Hippocampal formation (tissue), 2 donors: ENCODE measurements around the gene PCDHA7.
"Not testable (repeated sequence)": the region's sequence is repeated elsewhere in the genome, so short reads cannot be mapped to it uniquely, and the experiment has no call there.

ENCODE experiments used
- DNase-seq, 2 donors: peaks; one replicate each; lab custom pipeline; 2025; lab: John Stamatoyannopoulos, UW

Gene PCDHA7

DNA sequence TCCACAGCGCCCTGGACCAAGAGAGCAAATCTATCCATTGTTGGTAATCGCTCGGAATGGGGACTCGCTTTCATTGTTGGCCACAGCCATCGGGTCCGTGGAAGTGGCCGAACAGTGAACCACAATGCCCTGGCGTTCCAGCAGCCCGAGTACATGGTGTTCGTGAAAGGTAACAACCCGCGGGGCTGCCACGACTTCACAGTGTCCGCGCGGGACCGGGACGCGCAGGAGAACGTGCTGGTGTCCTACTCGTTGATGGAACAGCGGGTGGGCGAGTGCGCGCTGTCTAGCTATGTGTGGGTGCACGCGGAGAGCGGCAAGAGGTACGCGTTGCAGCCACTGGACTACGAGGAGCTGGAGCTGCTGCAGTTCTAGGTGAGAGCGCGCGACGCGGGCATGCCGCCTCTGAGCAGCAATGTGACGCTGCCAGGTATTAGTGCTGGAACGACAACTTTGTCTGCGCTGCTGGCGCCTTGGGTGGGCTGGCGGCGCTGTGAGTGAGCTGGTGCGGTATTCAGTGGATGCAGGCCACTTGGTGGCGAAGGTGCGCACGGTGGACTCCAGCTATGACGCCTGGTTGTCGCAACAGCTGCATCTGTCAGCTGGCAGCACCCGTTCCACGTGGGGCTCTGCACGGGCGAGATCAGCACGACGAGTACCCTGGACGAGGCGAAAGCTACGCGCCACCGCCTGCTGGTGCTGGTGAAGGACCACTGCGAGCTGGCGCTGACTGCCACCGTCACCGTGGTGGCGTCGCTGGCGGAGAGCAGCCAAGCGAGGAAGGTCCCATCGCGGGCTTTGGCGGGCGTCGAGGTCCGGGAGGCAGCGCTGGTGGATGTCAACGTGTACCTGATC is 28.6 kb downstream of the PCDHA7 start:
- no peak for DNase-seq

DNA sequence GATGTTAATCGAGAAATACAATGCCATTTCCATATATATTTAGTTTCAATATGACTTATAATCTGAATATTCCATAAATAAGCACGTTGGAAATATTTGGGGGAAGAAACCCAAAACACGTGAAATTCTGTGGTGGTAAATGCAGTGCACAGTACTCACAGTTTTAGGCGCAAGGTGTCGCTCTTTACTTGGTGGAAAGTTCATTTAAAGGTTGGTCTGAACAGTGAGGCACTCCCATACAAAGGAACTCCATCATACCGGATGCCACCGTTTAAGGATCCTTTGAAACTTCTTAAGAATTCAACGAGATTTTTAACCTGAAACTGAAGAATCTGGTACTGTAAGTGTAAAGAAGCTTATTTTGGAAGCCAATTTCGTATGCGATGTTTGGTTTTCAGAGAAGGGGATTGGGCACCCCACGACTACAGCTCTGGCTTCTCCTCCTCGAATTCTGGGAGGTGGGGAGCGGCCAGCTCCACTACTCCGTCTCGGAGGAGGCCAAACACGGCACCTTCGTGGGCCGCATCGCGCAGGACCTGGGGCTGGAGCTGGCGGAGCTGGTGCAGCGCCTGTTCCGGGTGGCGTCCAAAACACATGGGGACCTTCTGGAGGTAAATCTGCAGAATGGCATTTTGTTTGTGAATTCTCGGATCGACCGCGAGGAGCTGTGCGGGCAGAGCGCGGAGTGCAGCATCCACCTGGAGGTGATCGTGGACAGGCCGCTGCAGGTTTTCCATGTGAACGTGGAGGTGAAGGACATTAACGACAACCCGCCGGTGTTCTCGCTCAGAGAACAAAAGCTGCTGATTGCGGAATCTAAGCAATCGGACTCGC is 34.9 kb downstream of the PCDHA7 start, which contains the start of gene PCDHA11:
Gene PCDHA11, plus strand, starts transcription at position 237 of the 834 bp plus-strand sequence. Its CDS starts 147 bp downstream, at position 384.
- peak; percentile 15 to 30 for DNase-seq

DNA sequence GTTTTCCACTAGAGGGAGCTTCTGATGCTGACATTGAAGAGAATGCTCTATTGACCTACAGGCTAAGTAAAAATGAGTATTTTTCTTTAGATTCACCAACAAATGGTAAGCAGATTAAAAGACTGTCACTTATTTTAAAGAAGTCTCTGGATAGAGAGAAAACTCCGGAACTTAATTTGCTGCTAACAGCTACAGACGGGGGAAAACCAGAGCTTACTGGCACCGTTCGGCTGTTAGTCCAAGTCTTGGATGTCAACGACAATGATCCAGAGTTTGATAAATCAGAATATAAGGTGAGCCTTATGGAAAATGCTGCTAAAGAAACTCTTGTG is 35.5 kb downstream of the PCDHA7 start:
- no peak for DNase-seq

DNA sequence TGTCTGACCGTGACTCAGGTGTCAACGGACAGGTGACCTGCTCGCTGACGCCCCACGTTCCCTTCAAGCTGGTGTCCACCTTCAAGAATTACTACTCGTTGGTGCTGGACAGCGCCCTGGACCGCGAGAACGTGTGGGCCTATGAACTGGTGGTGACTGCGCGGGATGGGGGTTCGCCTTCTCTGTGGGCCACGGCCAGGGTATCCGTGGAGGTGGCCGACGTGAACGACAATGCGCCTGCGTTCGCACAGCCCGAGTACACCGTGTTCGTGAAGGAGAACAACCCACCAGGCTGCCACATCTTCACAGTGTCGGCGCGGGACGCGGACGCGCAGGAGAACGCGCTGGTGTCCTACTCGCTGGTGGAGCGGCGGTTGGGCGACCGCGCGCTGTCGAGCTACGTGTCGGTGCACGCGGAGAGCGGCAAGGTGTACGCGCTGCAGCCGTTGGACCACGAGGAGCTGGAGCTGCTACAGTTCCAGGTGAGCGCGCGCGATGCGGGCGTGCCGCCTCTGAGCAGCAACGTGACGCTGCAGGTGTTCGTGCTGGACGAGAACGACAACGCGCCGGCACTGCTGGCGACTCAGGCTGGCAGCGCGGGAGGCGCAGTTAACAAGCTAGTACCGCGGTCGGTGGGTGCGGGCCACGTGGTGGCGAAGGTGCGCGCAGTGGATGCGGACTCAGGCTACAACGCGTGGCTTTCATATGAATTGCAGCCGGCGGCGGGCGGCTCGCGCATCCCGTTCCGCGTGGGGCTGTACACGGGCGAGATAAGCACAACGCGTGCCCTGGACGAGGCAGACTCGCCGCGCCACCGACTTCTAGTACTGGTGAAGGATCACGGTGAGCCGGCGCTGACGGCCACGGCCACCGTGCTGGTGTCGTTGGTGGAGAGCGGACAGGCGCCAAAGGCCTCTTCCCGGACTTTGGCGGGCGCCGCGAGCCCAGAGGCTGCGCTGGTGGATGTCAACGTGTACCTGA is 36.4 kb downstream of the PCDHA7 start:
- no peak for DNase-seq

DNA sequence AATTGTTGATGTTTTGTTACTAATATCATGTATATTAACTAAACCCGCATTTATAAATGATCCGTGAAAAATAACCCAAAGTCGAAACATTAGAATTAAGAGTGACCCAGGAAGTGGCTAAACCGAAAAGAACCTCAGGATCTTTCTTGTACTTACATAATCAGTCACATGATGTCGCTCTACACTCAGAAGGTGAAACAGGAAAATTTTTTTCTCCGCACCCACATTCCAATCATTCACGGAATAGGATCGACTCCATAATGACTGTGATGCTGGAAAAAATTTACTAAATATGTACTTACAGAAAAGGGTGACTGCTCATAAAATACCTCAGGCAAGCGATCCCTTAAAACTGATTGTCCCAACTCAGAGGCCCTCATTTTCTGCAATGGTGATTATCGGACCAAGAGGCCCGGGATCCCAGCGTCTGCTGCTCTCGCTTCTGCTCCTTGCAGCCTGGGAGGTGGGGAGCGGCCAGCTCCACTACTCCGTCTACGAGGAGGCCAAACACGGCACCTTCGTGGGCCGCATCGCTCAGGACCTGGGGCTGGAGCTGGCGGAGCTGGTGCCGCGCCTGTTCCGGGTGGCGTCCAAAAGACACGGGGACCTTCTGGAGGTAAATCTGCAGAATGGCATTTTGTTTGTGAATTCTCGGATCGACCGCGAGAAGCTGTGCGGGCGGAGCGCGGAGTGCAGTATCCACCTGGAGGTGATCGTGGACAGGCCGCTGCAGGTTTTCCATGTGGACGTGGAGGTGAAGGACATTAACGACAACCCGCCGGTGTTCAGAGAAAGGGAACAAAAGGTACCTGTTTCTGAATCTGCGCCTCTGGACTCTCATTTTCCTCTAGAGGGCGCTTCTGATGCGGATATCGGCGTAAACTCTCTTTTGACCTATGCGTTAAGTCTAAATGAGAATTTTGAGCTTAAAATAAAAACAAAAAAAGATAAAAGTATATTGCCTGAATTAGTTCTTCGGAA is 41.3 kb downstream of the PCDHA7 start, which contains the start of gene PCDHA12:
Gene PCDHA12, plus strand, starts transcription at position 224 of the 981 bp plus-strand sequence. Its CDS starts 165 bp downstream, at position 389.
- DNase-seq, result no peak

DNA sequence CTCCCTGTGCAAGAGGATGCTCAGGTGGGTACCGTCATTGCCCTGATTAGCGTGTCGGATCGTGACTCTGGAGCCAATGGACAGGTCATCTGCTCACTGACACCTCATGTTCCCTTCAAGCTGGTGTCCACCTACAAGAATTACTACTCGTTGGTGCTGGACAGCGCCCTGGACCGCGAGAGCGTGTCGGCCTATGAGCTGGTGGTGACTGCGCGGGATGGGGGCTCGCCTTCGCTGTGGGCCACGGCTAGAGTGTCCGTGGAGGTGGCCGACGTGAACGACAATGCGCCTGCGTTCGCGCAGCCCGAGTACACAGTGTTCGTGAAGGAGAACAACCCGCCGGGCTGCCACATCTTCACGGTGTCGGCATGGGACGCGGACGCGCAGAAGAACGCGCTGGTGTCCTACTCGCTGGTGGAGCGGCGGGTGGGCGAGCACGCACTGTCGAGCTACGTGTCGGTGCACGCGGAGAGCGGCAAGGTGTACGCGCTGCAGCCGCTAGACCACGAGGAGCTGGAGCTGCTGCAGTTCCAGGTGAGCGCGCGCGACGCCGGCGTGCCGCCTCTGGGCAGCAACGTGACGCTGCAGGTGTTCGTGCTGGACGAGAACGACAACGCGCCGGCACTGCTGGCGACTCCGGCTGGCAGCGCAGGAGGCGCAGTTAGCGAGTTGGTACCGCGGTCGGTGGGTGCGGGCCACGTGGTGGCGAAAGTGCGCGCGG is 42.6 kb downstream of the PCDHA7 start:
- not testable (repeated sequence) for DNase-seq

DNA sequence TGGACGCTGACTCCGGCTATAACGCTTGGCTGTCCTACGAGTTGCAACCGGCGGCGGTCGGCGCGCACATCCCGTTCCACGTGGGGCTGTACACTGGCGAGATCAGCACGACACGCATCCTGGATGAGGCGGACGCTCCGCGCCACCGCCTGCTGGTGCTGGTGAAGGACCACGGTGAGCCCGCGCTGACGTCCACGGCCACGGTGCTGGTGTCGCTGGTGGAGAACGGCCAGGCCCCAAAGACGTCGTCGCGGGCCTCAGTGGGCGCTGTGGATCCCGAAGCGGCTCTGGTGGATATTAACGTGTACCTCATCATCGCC is 43.2 kb downstream of the PCDHA7 start:
- no peak for DNase-seq

DNA sequence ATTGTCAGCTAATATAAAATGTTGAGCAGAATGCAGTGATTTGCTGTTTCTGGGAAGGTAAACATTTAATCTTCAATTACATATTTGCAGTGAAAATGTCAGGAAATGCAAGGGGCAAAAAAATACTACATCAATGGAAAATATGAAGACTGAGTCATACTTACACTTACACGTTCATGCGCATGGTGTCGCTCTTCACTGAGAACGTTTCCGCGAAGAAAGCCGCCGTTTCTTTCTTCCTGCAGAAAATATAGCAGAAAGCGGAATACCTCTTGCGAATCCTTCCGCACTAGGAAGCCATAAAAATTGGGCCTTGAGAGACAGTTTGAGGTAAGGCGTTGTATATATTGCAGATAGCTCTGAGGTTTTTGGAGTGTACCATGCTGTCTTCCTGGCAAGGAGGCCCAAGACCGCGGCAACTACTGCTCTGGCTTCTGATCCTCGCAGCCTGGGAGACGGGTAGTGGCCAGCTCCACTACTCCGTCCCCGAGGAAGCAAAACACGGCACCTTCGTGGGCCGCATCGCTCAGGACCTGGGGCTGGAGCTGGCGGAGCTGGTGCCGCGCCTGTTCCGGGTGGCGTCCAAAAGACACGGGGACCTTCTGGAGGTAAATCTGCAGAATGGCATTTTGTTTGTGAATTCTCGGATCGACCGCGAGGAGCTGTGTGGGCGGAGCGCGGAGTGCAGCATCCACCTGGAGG is 48.0 kb downstream of the PCDHA7 start, which contains the start of gene PCDHA13:
Gene PCDHA13, plus strand, starts transcription at position 236 of the 702 bp plus-strand sequence. Its CDS starts 145 bp downstream, at position 381.
- no peak for DNase-seq

DNA sequence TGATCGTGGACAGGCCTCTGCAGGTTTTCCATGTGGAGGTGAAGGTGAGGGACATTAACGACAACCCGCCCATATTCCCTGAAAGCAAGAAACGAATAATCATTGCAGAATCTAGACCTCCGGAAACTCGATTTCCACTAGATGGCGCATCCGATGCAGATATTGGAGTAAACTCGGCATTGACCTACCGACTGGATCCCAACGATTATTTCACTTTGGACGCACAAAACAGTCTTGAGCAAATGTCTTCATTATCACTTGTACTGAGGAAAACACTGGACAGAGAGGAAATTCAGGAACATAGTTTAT is 48.5 kb downstream of the PCDHA7 start:
- DNase-seq, result no peak

DNA sequence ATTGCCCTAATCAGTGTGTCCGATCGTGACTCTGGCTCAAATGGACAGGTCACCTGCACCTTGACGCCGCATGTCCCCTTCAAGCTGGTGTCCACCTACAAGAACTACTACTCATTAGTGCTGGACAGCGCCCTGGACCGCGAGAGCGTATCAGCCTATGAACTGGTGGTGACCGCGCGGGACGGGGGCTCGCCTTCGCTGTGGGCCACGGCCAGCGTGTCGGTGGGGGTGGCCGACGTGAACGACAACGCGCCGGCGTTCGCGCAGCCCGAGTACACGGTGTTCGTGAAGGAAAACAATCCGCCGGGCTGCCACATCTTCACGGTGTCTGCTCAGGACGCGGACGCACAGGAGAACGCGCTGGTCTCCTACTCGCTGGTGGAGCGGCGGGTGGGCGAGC is 49.3 kb downstream of the PCDHA7 start:
- DNase-seq, result no peak

DNA sequence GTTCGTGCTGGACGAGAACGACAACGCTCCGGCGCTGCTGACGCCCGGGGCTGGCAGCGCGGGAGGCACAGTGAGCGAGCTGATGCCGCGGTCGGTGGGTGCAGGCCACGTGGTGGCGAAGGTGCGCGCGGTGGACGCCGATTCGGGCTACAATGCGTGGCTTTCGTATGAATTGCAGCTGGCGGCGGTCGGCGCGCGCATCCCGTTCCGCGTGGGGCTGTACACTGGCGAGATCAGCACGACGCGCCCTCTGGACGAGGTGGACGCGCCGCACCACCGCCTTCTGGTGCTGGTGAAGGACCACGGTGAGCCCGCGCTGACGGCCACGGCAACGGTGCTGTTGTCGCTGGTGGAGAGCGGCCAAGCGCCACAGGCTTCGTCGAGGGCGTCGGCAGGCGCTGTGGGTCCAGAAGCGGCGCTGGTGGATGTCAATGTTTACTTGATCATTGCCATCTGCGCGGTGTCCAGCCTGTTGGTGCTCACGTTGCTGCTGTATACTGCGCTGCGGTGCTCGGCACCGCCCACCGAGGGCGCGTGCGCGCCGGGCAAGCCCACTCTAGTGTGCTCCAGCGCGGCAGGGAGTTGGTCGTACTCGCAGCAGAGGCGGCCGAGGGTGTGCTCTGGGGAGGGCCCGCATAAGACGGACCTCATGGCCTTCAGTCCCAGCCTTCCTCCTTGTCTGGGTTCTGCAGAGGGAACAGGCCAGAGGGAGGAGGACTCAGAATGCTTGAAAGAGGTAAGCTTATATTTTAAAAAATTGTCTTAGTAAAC is 50.0 kb downstream of the PCDHA7 start:
- DNase-seq, result no peak
